Stimulated activated CD8-positive, alpha-beta memory T cell treated with anti-CD3 and anti-CD28 coated beads, Interleukin-12 subunit alpha, Interleukin-12 subunit beta, amount 100 ng/mL, for 4 hours (primary cell): ENCODE data around the gene FKBP8.
A peak's percentile ranks its signal among the peaks of the same experiment; 100 is the strongest.
"Not testable (repeated sequence)": the region's sequence is repeated elsewhere in the genome, so short reads cannot be mapped to it uniquely, and the experiment has no call there.

ENCODE experiments used
- DNase-seq: peaks from one replicate; pipeline ENCODE4 v3.0.0-alpha.2; 2020; ENCODE audit warnings: low read depth

FKBP8 gene

DNA sequence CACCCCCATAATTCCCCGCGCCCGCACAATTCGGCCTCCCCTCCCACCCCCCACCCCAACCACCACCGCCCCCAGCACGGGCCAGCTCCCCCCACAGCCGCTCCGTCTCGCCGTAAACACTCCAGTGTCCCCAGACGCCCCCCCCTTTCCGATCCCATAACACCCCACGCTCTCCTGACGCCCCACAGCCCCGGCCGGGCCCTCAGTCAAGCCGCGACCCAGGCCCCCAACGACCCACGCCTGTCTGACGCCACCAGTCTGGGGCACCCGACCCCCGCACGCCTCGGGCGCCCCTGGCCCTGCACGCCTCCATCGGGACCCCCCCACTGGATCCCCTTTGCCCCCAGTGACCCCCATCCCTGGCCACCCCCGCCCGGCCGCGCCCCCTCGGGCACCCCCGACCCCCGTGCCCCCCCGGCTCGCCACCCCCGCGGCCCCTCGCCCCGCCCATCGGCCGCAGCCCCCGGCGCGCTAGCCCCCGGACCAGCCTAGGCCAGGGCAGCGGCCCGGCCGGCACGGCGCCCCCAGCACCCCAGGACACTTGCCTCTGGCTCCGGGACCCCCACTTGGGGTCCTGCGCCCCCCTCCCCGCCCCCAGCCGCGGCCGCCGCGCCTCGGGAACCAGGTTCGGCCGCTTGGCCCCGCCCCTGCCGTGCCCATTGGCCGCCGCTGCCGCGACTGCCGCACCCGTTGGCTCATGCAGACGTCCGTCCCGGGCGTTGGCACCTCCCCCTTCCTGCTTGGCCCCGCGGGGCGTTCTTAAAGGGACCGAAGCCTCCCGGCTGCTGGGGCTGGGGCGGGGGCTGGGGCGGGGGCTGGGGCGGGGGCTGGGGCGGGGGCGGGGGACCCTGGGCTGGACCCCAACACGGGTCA, at the start of gene FKBP8:
Gene FKBP8, minus strand, starts transcription at position 633 of the 873 bp plus-strand sequence. CDS start 1,603 bp downstream, outside the sequence.
- peak; percentile 89 for DNase-seq

GRCh38 chr19:18592732-18593131, 49.4 kb upstream of the FKBP8 start:
- DNase-seq = not testable (repeated sequence)

GRCh38 chr19:18591735-18592385, 48.5 kb upstream of the FKBP8 start:
- DNase-seq = no peak

GRCh38 chr19:18590273-18591272, 47.2 kb upstream of the FKBP8 start:
- DNase-seq = no peak

GRCh38 chr19:18589380-18590272, 46.3 kb upstream of the FKBP8 start:
- DNase-seq = no peak

DNA sequence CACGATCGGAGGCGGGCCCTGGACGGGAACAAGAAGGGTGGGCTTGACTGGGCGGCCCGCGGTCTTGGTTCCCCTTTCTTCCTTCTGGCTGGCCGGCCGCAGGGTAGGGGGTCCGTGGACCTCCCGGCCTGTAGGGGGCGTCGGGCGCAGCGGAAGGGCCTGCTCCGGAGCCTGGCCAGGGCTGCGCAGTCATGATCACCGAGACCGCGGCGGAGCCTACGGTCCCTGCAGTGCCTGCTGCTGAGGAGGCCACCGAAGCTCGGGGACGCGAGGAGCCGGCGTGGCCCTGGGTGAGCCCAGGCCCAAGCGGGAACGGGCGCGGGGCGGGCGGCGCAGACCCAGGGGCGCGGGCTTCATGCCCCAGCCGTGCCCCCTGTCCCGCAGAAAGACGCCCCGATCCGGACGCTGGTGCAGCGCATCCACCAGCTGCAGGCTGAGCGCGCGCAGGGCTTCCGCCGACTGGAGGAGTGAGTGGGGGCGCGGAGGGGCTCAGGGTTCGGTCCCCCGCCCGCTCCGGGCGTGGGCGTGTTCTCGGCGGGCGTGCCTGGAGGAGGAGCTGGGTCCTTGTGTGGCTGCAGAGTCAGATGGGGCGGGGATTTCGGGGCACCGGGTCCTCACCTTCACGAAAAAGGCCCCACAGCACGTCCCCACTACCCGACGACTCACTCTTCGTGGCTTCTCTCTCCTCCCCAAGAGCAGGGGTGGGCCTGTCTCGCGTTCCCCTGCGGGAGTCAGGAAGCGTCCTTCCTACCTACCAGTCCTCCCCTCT, 45.4 kb upstream of the FKBP8 start, which contains the start of gene REX1BD:
Gene REX1BD, plus strand, starts transcription at position 188 of the 769 bp plus-strand sequence. Its CDS starts 4 bp downstream, at position 192.
- DNase-seq = peak; percentile 83

- DNase-seq = no peak
Observed at GRCh38 chr19:18587962-18588610, 44.7 kb upstream of the FKBP8 start.

DNA sequence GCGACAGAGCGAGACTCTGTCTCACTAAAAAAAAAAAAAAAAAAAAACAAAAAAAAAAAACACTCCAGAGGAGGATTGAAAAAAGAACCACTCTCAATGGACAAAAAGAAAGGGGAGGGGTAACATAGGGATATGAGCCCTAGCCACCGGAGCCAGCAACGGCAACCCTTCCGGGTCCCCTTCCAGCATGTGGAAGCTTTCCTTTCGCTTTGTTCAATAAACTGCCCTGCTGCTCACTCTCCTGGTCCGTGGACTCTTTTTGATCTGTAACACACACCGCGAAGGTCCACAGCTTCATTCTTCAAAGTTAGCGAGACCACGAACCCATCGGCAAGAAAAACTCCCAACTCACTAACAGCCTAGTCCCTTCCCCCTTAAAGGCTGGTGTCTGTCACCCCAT, 44.2 kb upstream of the FKBP8 start:
- DNase-seq = no peak

DNA sequence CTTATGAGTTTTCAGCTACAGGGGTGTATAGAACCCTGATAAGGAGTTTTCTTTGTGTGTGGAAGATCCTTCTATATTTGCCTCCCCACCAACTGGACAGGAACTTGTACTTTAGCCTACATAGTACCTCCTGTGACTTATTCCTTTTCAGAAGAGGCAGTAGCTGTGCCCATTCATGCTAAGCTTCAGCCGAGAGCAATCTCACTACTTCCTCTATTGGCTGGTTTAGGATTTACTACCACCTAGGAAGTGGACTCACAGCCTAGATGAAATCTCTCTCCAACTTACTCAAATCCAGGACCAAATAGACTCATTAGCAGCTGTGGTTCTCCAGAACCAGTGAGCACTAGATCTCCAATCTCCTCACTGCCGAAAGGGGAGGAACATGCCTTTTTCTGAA, 42.9 kb upstream of the FKBP8 start:
- DNase-seq = no peak

GRCh38 chr19:18580311-18580710, 36.9 kb upstream of the FKBP8 start:
- no peak for DNase-seq

GRCh38 chr19:18577365-18577914, 34.1 kb upstream of the FKBP8 start:
- no peak for DNase-seq

GRCh38 chr19:18576383-18576782, 33.0 kb upstream of the FKBP8 start:
- DNase-seq = no peak

DNA sequence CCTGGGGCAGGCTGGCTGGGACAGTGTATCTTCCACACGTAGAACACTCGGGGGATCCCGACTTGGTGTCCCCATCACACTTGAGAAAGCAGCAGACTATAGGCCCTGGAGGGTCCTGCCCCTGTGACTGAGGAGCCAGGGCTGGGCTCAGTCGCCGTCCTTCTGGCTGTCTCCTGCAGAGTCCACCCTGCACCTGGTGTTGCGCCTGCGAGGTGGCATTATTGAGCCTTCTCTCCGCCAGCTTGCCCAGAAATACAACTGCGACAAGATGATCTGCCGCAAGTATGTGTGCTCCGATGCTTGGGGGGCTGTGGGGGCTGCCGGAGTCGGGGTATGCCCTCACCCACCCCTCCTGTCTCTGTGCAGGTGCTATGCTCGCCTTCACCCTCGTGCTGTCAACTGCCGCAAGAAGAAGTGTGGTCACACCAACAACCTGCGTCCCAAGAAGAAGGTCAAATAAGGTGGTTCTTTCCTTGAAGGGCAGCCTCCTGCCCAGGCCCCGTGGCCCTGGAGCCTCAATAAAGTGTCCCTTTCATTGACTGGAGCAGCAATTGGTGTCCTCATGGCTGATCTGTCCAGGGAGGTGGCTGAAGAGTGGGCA, 31.4 kb upstream of the FKBP8 start:
- DNase-seq = no peak

GRCh38 chr19:18571564-18572344, 28.4 kb upstream of the FKBP8 start, which contains the start of gene UBA52:
Gene UBA52 (plus strand): TSS chr19:18571857. CDS start chr19:18573301, 1,444 bp downstream.
- peak; percentile 99 for DNase-seq

GRCh38 chr19:18568367-18568766, 25.0 kb upstream of the FKBP8 start:
- no peak for DNase-seq

GRCh38 chr19:18566953-18567352, 23.6 kb upstream of the FKBP8 start:
- no peak for DNase-seq

GRCh38 chr19:18562086-18562485, 18.7 kb upstream of the FKBP8 start:
- DNase-seq = no peak

- no peak for DNase-seq
Observed at GRCh38 chr19:18559685-18560084, 16.3 kb upstream of the FKBP8 start.
